Panc1 (cell line): ENCODE data around the gene MSRB1. TPM values are rescaled to one million over a fixed set of nuclear protein-coding genes. Genes with fewer than 3 reads are reported as not detected.

Source experiments
- ATAC-seq: fragments of 200-7000 bp; cut with Tn5 transposase; 2 replicates; pipeline ENCODE4 v1.9.1; 2020; ENCODE audit warnings: mild to moderate bottlenecking, moderate library complexity
- BruUV-seq: library from RNA; stranded (reverse); fragments of 400-500 nt; replicated peaks from 2 replicates; lab custom pipeline; 2021; lab: Mats Ljungman, UMichigan
- CTCF ChIA-PET: fragments of 300-600 bp; sonication (Branson Sonifier 250); formaldehyde crosslinking; loops from one replicate; lab custom pipeline; 2022; ENCODE audit warnings: antibody characterized with exemption; lab: Charles Lee
- POLR2A ChIA-PET: fragments of 300-600 bp; sonication (Branson Sonifier 250); formaldehyde crosslinking; loops from one replicate; lab custom pipeline; 2022; ENCODE audit warnings: antibody characterized with exemption; lab: Charles Lee
- DNase-seq: peaks from one replicate; pipeline ENCODE4 v3.0.0-alpha.2; 2010; ENCODE audit warnings: low read depth, low spot score
- H3K27ac ChIP-seq: 2 replicates; pipeline ENCODE4 v1.5.1; 2011; ENCODE audit warnings: mild to moderate bottlenecking, low read length, inconsistent platforms
- H3K27me3 ChIP-seq: fragments of 200-500 bp; sonication (Bioruptor generic); 2 replicates; pipeline ENCODE4 v1.6.0; 2014; ENCODE audit warnings: low read length, inconsistent platforms; ENCODE audit not compliant: control insufficient read depth, insufficient read depth
- H3K36me3 ChIP-seq: fragments of 200-500 bp; sonication (Bioruptor generic); 2 replicates; pipeline ENCODE4 v1.5.1; 2014; ENCODE audit warnings: inconsistent platforms, mild to moderate bottlenecking, low read length, moderate library complexity; ENCODE audit not compliant: control insufficient read depth, insufficient read depth
- H3K4me1 ChIP-seq: 2 replicates; pipeline ENCODE4 v1.5.1; 2011; ENCODE audit warnings: inconsistent platforms, mild to moderate bottlenecking, low read length, moderate library complexity; ENCODE audit not compliant: control insufficient read depth, insufficient read depth
- H3K4me3 ChIP-seq, 2 experiments: 2 replicates each; pipeline ENCODE4 v1.5.1; 2011 to 2012; ENCODE audit warnings: low read depth in 2 of 2, low read length in 2 of 2, mild to moderate bottlenecking in 2 of 2, inconsistent platforms in 1 of 2, moderate library complexity in 1 of 2
- H3K9me3 ChIP-seq: fragments of 200-500 bp; sonication (Bioruptor generic); 2 replicates; pipeline ENCODE4 v1.5.1; 2014; ENCODE audit warnings: low read depth, mild to moderate bottlenecking, inconsistent platforms, low read length, moderate library complexity; ENCODE audit not compliant: control insufficient read depth, insufficient read depth
- POLR2AphosphoS5 ChIP-seq: IDR thresholded peaks from 2 replicates; pipeline ENCODE4 v1.6.1; 2012; ENCODE audit warnings: mild to moderate bottlenecking, low read depth, low read length, moderate library complexity
- SIN3A ChIP-seq: IDR thresholded peaks from 2 replicates; pipeline ENCODE4 v1.6.1; 2012; ENCODE audit warnings: low read depth, mild to moderate bottlenecking, low read length, moderate library complexity, borderline replicate concordance; ENCODE audit not compliant: insufficient read depth
- TCF7L2 ChIP-seq: IDR thresholded peaks from 2 replicates; pipeline ENCODE4 v1.6.1; 2011; ENCODE audit warnings: mild to moderate bottlenecking, low read depth, low read length, inconsistent platforms
- in situ Hi-C: cut with HindIII; loops from 2 replicates; pipeline ENCODE4 v1.10.0; 2016; ENCODE audit warnings: low sequenced_read_pairs, low pct_unique_long_range_greater_than_20kb
- intact Hi-C: fragments of 100-400 bp; cut with micrococcal nuclease; formaldehyde crosslinking; loops from one replicate; pipeline ENCODE4 v1.10.0; 2022; ENCODE audit not compliant: unreplicated experiment
- total RNA-seq: library from RNA; stranded (reverse); gene quantifications from one replicate; pipeline ENCODE4 v1.2.1, GENCODE V29; 2021; ENCODE audit not compliant: unreplicated experiment
- TF ChIP-seq, protein P1 (sequence below): fragments of 450-650 bp; IDR thresholded peaks from 2 replicates; pipeline ENCODE4 v1.5.1; 2017; ENCODE audit warnings: mild to moderate bottlenecking
- TF ChIP-seq, protein P2 (sequence below), 2 experiments: IDR thresholded peaks; 2 replicates each; pipeline ENCODE4 v1.6.1; 2011 to 2012; ENCODE audit warnings: low read depth in 2 of 2, control low read depth in 1 of 2, low read length in 1 of 2, mild to moderate bottlenecking in 1 of 2, moderate library complexity in 1 of 2; ENCODE audit not compliant: insufficient read depth in 1 of 2

Gene MSRB1
- total RNA-seq, 1 experiment from 2014 or later = 25.3 TPM

GRCh38 chr16:1930338-1930720 is 12.7 kb downstream of the MSRB1 start:
- TF ChIP-seq TCF7L2 (no peak), SIN3A (no peak), POLR2AphosphoS5 (no peak)
- TF ChIP-seq, protein P1, sequence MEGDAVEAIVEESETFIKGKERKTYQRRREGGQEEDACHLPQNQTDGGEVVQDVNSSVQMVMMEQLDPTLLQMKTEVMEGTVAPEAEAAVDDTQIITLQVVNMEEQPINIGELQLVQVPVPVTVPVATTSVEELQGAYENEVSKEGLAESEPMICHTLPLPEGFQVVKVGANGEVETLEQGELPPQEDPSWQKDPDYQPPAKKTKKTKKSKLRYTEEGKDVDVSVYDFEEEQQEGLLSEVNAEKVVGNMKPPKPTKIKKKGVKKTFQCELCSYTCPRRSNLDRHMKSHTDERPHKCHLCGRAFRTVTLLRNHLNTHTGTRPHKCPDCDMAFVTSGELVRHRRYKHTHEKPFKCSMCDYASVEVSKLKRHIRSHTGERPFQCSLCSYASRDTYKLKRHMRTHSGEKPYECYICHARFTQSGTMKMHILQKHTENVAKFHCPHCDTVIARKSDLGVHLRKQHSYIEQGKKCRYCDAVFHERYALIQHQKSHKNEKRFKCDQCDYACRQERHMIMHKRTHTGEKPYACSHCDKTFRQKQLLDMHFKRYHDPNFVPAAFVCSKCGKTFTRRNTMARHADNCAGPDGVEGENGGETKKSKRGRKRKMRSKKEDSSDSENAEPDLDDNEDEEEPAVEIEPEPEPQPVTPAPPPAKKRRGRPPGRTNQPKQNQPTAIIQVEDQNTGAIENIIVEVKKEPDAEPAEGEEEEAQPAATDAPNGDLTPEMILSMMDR = no peak
- TF ChIP-seq, protein P2, sequence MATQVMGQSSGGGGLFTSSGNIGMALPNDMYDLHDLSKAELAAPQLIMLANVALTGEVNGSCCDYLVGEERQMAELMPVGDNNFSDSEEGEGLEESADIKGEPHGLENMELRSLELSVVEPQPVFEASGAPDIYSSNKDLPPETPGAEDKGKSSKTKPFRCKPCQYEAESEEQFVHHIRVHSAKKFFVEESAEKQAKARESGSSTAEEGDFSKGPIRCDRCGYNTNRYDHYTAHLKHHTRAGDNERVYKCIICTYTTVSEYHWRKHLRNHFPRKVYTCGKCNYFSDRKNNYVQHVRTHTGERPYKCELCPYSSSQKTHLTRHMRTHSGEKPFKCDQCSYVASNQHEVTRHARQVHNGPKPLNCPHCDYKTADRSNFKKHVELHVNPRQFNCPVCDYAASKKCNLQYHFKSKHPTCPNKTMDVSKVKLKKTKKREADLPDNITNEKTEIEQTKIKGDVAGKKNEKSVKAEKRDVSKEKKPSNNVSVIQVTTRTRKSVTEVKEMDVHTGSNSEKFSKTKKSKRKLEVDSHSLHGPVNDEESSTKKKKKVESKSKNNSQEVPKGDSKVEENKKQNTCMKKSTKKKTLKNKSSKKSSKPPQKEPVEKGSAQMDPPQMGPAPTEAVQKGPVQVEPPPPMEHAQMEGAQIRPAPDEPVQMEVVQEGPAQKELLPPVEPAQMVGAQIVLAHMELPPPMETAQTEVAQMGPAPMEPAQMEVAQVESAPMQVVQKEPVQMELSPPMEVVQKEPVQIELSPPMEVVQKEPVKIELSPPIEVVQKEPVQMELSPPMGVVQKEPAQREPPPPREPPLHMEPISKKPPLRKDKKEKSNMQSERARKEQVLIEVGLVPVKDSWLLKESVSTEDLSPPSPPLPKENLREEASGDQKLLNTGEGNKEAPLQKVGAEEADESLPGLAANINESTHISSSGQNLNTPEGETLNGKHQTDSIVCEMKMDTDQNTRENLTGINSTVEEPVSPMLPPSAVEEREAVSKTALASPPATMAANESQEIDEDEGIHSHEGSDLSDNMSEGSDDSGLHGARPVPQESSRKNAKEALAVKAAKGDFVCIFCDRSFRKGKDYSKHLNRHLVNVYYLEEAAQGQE (IDR thresholded peaks at IDR 0.05; ENCODE audit: insufficient read depth in 1 of 2, low read depth in 2 of 2, low read length in 1 of 2) = no peak
- BruUV-seq = no TSS peak

GRCh38 chr16:1929578-1930337 is 13.2 kb downstream of the MSRB1 start:
- in situ Hi-C loops = no loop called here
- POLR2A ChIA-PET = no interaction called here
- CTCF ChIA-PET = interaction anchor here (0.7 kb wide), 2 partner anchors 68 to 147 kb away, joined by 3 to 4 read pairs; partner anchors contain the start of genes NUBP2 and SPSB3
- Histone ChIP-seq H3K27me3 (no peaks in the 10 kb centered on the region), H3K4me3 (peak overlapping the region; percentile 43 to 62), H3K27ac (peak overlapping the region; percentile 39; the same call in 1 of the 2 replicates), H3K4me1 (peaks cover 8% of the 10 kb centered on the region), H3K36me3 (no peaks in the 10 kb centered on the region), H3K9me3 (no peaks in the 10 kb centered on the region)
- intact Hi-C loops = loop anchor here (5.0 kb wide), 1 partner anchor 67 kb away; no protein-coding TSS in a partner anchor
- TF ChIP-seq SIN3A (no peak), TCF7L2 (no peak), POLR2AphosphoS5 (peak; percentile 60)
- TF ChIP-seq, protein P1 = peak; percentile 99
- TF ChIP-seq, protein P2 (IDR thresholded peaks at IDR 0.05; ENCODE audit: insufficient read depth in 1 of 2, low read depth in 2 of 2, low read length in 1 of 2) = 0 out of 4 replicates have a peak, but pooled peaks of 1 of the 2 experiments have one; percentile 58
- DNase-seq = no peak
- BruUV-seq = no TSS peak
- ATAC-seq = peak; percentile 89

More at GRCh38 chr16:1930338-1930720, 12.7 kb downstream of the MSRB1 start:
- H3K4me1 ChIP-seq = peaks cover 8% of the 10 kb centered on the region
- intact Hi-C loops (loop anchor here (5.0 kb wide), 1 partner anchor 68 kb away; no protein-coding TSS in a partner anchor), in situ Hi-C loops (no loop called here)
- ATAC-seq (no peak), DNase-seq (no peak)
- H3K4me3 ChIP-seq = no peak overlapping the region
- no peak overlapping the region for H3K27ac ChIP-seq
- H3K9me3 ChIP-seq = no peaks in the 10 kb centered on the region
- ChIA-PET POLR2A (no interaction called here), CTCF (no interaction called here)
- no peaks in the 10 kb centered on the region for H3K36me3 ChIP-seq
- H3K27me3 ChIP-seq = no peaks in the 10 kb centered on the region
